Coronary artery (tissue), 2 donors: ENCODE data around the gene IMP4.

Experiments used
- DNase-seq: peaks from one replicate; pipeline ENCODE4 v3.0.0-alpha.2; 2017; ENCODE audit warnings: low spot score
- H3K27ac ChIP-seq, 2 donors: fragments of 200-600 bp; sonication (generic); one replicate each; pipeline ENCODE4 v1.5.1; 2016 to 2019
- H3K4me3 ChIP-seq: fragments of 200-600 bp; sonication (generic); 2 replicates; pipeline ENCODE4 v1.5.1; 2016; ENCODE audit warnings: mild to moderate bottlenecking, moderate library complexity
- CTCF ChIP-seq: fragments of 200-600 bp; sonication (generic); IDR thresholded peaks from one replicate; pipeline ENCODE4 v1.5.1; 2019; ENCODE audit warnings: antibody characterized with exemption

IMP4 gene

GRCh38 chr2:130307850-130308249 lies 34.8 kb upstream of the IMP4 start:
- no peak for DNase-seq
- Histone ChIP-seq H3K27ac (no peak overlapping the region), H3K4me3 (no peak overlapping the region)
- no peak for TF ChIP-seq CTCF

GRCh38 chr2:130310881-130311280 lies 31.8 kb upstream of the IMP4 start:
- Histone ChIP-seq H3K27ac (no peak overlapping the region), H3K4me3 (no peak overlapping the region)
- DNase-seq = no peak
- TF ChIP-seq CTCF = no peak

- TF ChIP-seq CTCF = no peak
- no peak overlapping the region for H3K4me3 ChIP-seq
- DNase-seq = no peak
These were observed 28.8 kb upstream of the IMP4 start for GRCh38 chr2:130313812-130314334.

GRCh38 chr2:130314377-130314776 lies 28.3 kb upstream of the IMP4 start:
- TF ChIP-seq CTCF = no peak
- Histone ChIP-seq H3K27ac (no peak overlapping the region), H3K4me3 (no peak overlapping the region)
- no peak for DNase-seq

More at GRCh38 chr2:130313812-130314334, 28.8 kb upstream of the IMP4 start:
- no peak overlapping the region for H3K27ac ChIP-seq

GRCh38 chr2:130316596-130316995 lies 26.1 kb upstream of the IMP4 start:
- TF ChIP-seq CTCF = no peak
- no peak overlapping the region for H3K4me3 ChIP-seq
- no peak for DNase-seq

GRCh38 chr2:130318906-130319305 lies 23.8 kb upstream of the IMP4 start:
- no peak overlapping the region for H3K4me3 ChIP-seq
- DNase-seq = no peak
- no peak for TF ChIP-seq CTCF
- no peak overlapping the region for H3K27ac ChIP-seq

More at GRCh38 chr2:130316596-130316995, 26.1 kb upstream of the IMP4 start:
- no peak overlapping the region for H3K27ac ChIP-seq

GRCh38 chr2:130319536-130319935 lies 23.2 kb upstream of the IMP4 start:
- Histone ChIP-seq H3K27ac (no peak overlapping the region), H3K4me3 (no peak overlapping the region)
- TF ChIP-seq CTCF = no peak
- no peak for DNase-seq
